Tibial nerve (tissue), 4 donors: ENCODE data around the gene GNL1. TPM values are rescaled to one million over a fixed set of nuclear protein-coding genes. Genes with fewer than 3 reads are reported as not detected.
A peak's percentile ranks its signal among the peaks of the same experiment; 100 is the strongest.
"Not testable (repeated sequence)": the region's sequence is repeated elsewhere in the genome, so short reads cannot be mapped to it uniquely, and the experiment has no call there.

Source experiments
- DNase-seq, 2 donors: peaks; one replicate each; pipeline ENCODE4 v3.0.0-alpha.2; 2019; ENCODE audit warnings: low spot score in 2 of 2
- H3K27ac ChIP-seq, 4 donors: fragments of 200-600 bp; sonication (generic) in 3 of 4; one replicate each; pipeline ENCODE4 v1.5.1; 2017 to 2019; ENCODE audit warnings: mild to moderate bottlenecking in 1 of 4
- H3K27me3 ChIP-seq, 2 donors: fragments of 200-600 bp; sonication (generic) in 1 of 2; one replicate each; pipeline versions ENCODE4 v1.5.1 to v1.6.0; 2017 to 2019
- H3K36me3 ChIP-seq, 3 donors: fragments of 200-600 bp; sonication (generic); one replicate each; pipeline ENCODE4 v1.5.1; 2018 to 2019
- H3K4me1 ChIP-seq, 4 donors: fragments of 200-600 bp; sonication (generic) in 3 of 4; one replicate each; pipeline ENCODE4 v1.5.1; 2017 to 2019
- H3K4me3 ChIP-seq, 4 donors: fragments of 200-600 bp; sonication (generic) in 3 of 4; one replicate each; pipeline ENCODE4 v1.5.1; 2017 to 2019; ENCODE audit warnings: mild to moderate bottlenecking in 1 of 4, moderate library complexity in 1 of 4
- H3K9me3 ChIP-seq, 4 donors: fragments of 200-600 bp; sonication (generic) in 3 of 4; one replicate each; pipeline ENCODE4 v1.5.1; 2017 to 2019
- EP300 ChIP-seq, 2 donors: sonication (generic); formaldehyde crosslinking; IDR thresholded peaks; one replicate each; pipeline ENCODE4 v1.6.1; 2017; ENCODE audit warnings: antibody characterized with exemption in 2 of 2, mild to moderate bottlenecking in 1 of 2
- POLR2A ChIP-seq, 2 donors: fragments of 450-650 bp; IDR thresholded peaks; one replicate each; pipeline ENCODE4 v1.6.1; 2017; ENCODE audit warnings: antibody characterized with exemption in 2 of 2, mild to moderate bottlenecking in 2 of 2, moderate library complexity in 2 of 2
- WGBS, 2 donors: methylation state at CpG; one replicate each; pipeline ENCODE4 v1.1.5; 2018; 5-methylcytosine and 5-hydroxymethylcytosine counted together
- total RNA-seq, 4 donors: library from RNA; depleted of rRNA; stranded (reverse); fragments of >200 nt; gene quantifications; one replicate each; pipeline ENCODE4 v1.1.0, GENCODE V29; 2016
- TF ChIP-seq, protein P1 (sequence below), 5 experiments: fragments of 200-600 bp in 3 of 5; fragments of 450-650 bp in 2 of 5; sonication (generic) in 3 of 5; IDR thresholded peaks; one replicate each; pipeline ENCODE4 v1.5.1; 2016 to 2019; ENCODE audit warnings: antibody characterized with exemption in 5 of 5, mild to moderate bottlenecking in 3 of 5, moderate library complexity in 2 of 5

The GNL1 gene
- total RNA-seq, 4 donors from 2014 or later = 38.1 to 45.2 (median 44.3) TPM

GRCh38 chr6:30600451-30600961 lies 44.2 kb upstream of the GNL1 start:
- peaks cover 12 to 67% (median 41%) of the 10 kb centered on the region in 3 donors for H3K36me3 ChIP-seq
- H3K27ac ChIP-seq = no peak overlapping the region
- H3K27me3 ChIP-seq = no peaks in the 10 kb centered on the region
- no peak overlapping the region for H3K4me3 ChIP-seq
- H3K9me3 ChIP-seq = no peaks in the 10 kb centered on the region
- 72 to 74% methylated on average over 9 to 10 of the region's 10 CpGs for WGBS, 2 donors
- DNase-seq = no peak
- no peaks in the 10 kb centered on the region for H3K4me1 ChIP-seq
- peak in 1 of 2 donors; percentile 25 for TF ChIP-seq EP300 (IDR thresholded peaks at IDR 0.05)
- TF ChIP-seq, protein P1, sequence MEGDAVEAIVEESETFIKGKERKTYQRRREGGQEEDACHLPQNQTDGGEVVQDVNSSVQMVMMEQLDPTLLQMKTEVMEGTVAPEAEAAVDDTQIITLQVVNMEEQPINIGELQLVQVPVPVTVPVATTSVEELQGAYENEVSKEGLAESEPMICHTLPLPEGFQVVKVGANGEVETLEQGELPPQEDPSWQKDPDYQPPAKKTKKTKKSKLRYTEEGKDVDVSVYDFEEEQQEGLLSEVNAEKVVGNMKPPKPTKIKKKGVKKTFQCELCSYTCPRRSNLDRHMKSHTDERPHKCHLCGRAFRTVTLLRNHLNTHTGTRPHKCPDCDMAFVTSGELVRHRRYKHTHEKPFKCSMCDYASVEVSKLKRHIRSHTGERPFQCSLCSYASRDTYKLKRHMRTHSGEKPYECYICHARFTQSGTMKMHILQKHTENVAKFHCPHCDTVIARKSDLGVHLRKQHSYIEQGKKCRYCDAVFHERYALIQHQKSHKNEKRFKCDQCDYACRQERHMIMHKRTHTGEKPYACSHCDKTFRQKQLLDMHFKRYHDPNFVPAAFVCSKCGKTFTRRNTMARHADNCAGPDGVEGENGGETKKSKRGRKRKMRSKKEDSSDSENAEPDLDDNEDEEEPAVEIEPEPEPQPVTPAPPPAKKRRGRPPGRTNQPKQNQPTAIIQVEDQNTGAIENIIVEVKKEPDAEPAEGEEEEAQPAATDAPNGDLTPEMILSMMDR (IDR thresholded peaks at IDR 0.05) = no peak
- peak in 1 of 2 donors; percentile 8 for TF ChIP-seq POLR2A (IDR thresholded peaks at IDR 0.05)

DNA sequence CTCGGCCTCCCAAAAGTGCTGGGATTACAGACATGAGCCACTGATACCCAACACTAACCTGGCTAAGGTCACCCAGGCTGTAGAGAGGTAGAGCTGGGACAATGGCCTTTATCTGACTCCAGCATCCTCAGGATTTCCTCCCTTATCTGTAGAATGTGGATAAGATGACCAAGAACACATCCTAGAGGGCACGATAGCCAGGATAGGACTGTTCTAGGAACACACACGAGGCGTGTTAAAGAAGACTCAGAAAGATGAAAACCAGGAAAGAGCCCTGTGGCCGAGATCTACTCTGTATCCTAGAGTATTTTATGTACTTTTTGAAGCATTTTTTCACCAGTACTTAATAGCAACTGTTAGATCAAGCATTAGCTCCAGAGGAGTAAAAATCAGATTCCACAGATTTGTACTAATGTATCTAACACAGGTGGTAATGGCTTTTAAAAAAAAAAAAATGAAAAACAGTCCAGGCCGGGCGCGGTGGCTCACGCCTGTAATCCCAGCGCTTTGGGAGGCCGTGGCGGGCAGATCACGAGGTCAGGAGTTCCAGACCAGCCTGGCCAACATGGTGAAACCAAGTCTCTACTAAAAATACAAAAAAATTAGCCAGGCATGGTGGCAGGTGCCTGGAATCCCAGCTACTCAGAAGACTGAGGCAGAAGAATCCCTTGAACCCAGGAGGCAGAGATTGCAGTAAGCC lies 43.5 kb upstream of the GNL1 start:
- Histone ChIP-seq H3K27ac (no peak overlapping the region), H3K36me3 (peaks cover 12 to 67% (median 35%) of the 10 kb centered on the region in 3 donors), H3K27me3 (no peaks in the 10 kb centered on the region), H3K4me3 (no peak overlapping the region), H3K9me3 (no peaks in the 10 kb centered on the region), H3K4me1 (no peaks in the 10 kb centered on the region)
- no peak for DNase-seq
- TF ChIP-seq EP300 (IDR thresholded peaks at IDR 0.05) = no peak
- 84 to 85% methylated on average over 13 of the region's 13 CpGs for WGBS, 2 donors

DNA sequence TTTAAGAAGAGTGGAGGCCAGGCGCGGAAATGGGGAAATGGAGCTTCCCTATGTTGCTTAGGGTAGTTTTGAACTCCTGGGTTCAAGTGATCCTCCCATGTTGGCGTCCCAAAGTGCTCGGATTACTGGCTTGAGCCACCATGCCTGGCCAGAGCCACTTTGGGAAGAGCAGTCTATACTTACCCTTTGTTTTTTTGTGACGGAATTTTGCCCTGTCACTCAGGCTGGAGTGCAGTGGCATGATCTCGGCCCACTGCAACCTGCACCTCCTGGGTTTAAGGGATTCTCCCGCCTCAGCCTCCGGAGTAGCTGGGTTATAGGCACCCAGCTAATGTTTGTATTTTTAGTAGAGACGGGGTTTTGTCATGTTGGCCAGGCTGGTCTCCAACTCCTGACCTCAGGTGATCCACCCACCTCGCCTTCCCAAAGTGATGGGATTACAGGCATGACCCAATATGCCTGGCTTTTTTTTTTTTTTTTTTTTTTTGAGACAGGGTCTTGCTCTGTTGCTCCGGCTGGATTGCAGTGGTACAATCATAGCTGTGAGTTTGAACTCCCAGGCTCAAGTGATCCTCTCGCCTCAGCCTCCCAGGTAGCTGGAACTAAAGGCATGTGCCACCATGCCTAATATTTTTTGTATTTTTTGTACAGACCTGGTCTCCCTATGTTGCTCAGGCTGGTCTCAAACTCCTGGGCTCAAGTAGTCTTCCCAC lies 42.8 kb upstream of the GNL1 start:
- Histone ChIP-seq H3K27me3 (no peaks in the 10 kb centered on the region), H3K4me3 (no peak overlapping the region), H3K4me1 (no peaks in the 10 kb centered on the region), H3K9me3 (no peaks in the 10 kb centered on the region), H3K27ac (no peak overlapping the region), H3K36me3 (peaks cover 12 to 67% (median 28%) of the 10 kb centered on the region in 3 donors)
- 72 to 75% methylated on average over 12 of the region's 12 CpGs for WGBS, 2 donors
- TF ChIP-seq POLR2A (IDR thresholded peaks at IDR 0.05) = no peak
- TF ChIP-seq, protein P1 (IDR thresholded peaks at IDR 0.05) = no peak
- no peak for TF ChIP-seq EP300 (IDR thresholded peaks at IDR 0.05)
- no peak for DNase-seq

DNA sequence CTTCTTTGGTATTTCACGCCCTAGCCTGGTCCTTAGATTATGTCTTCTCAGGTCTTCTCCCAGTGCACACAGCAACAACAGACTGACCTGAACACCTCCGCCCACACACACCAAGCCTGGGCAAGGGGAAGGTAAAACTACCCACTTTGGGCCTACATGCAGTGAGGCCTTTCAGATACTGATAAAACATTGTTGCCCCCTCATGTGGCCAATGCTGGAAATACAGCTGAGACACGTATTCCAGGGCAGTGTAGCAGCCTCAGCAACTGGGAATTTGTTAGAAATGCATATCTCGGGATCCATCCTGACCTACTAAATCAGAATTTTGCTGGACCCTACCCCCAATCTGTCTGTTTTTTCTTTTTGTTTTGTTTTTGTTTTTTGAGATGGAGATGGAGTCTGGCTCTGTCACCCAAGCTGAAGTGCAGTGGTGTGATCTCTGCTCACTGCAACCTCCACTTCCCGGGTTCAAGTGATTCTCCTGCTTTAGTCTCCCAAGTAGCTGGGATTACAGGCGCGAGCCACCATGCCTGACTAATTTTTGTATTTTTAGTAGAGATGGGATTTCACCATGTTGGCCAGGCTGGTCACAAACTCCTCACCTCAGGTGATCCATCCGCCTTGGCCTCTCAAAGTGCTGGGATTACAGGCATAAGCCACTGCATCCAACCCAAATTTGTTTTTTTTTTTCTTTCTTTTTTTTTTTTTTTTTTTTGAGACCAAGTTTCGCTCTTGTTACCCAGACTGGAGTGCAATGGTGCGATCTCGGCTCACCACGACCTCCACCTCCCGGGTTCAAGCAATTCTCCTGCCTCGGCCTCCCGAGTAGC lies 41.2 kb upstream of the GNL1 start:
- not testable (repeated sequence) for H3K27me3 ChIP-seq, H3K4me3 ChIP-seq, H3K27ac ChIP-seq, H3K9me3 ChIP-seq, H3K4me1 ChIP-seq
- peak; percentile 81 to 98 for DNase-seq
- 73 to 79% methylated on average over 15 of the region's 15 CpGs for WGBS, 2 donors
- TF ChIP-seq, protein P1 (IDR thresholded peaks at IDR 0.05) = peak; percentile 67 to 80 (median 76)
- H3K36me3 ChIP-seq = peaks cover 2 to 63% (median 14%) of the 10 kb centered on the region in 3 donors

- H3K4me1 ChIP-seq = no peaks in the 10 kb centered on the region
- no peak overlapping the region for H3K4me3 ChIP-seq
- no peaks in the 10 kb centered on the region for H3K9me3 ChIP-seq
- 95 to 100% methylated on average over 1 of the region's 1 CpG for WGBS, 2 donors
- peaks cover 0 to 84% (median 9%) of the 10 kb centered on the region in 3 donors for H3K36me3 ChIP-seq
- H3K27me3 ChIP-seq = no peaks in the 10 kb centered on the region
- TF ChIP-seq POLR2A (IDR thresholded peaks at IDR 0.05) (no peak), EP300 (IDR thresholded peaks at IDR 0.05) (no peak)
- TF ChIP-seq, protein P1 (IDR thresholded peaks at IDR 0.05) = no peak
- DNase-seq = no peak
- no peak overlapping the region for H3K27ac ChIP-seq
Measured at GRCh38 chr6:30592287-30592686, 36.0 kb upstream of the GNL1 start.
